Muscle of back (tissue), 13 donors: ENCODE measurements around the gene USO1. TPM values are rescaled to one million over a fixed set of nuclear protein-coding genes. Genes with fewer than 3 reads are reported as not detected.
"Not testable (repeated sequence)": the region's sequence is repeated elsewhere in the genome, so short reads cannot be mapped to it uniquely, and the experiment has no call there.

Source experiments
- DNase-seq, 3 donors: peaks; one replicate each; pipeline versions ENCODE4 v3.0.0 to v3.0.0-alpha.2; 2013
- long read RNA-seq, 9 donors: transcript quantifications; one replicate each; lab custom pipeline, GENCODE V29; 2026
- polyA plus RNA-seq, 10 donors: library from polyadenylated mRNA; unstranded; fragments of 120-200 nt; gene quantifications; one replicate each; pipeline ENCODE4 v1.2.1, GENCODE V29; 2013; ENCODE audit not compliant: insufficient read length in 10 of 10

USO1 gene
- polyA plus RNA-seq: 100 to 1,000 TPM; 135 to 290 (median 200) TPM
- long read RNA-seq, donor 1, full-length matches to known transcripts: 1 of 24 reads
- long read RNA-seq, donor 1, partial matches to known transcripts: 23 of 24 reads
- long read RNA-seq, donor 1, other reads (novel, unspliced or antisense): 0 of 24 reads
- long read RNA-seq, donor 2, full-length matches to known transcripts: 1 of 17 reads
- long read RNA-seq, donor 2, partial matches to known transcripts: 16 of 17 reads
- long read RNA-seq, donor 2, other reads (novel, unspliced or antisense): 0 of 17 reads
- long read RNA-seq, donor 3: 0 reads
- long read RNA-seq, donor 4, full-length matches to known transcripts: 3 of 23 reads
- long read RNA-seq, donor 4, partial matches to known transcripts: 20 of 23 reads
- long read RNA-seq, donor 4, other reads (novel, unspliced or antisense): 0 of 23 reads
- long read RNA-seq, donor 5, full-length matches to known transcripts: 2 of 8 reads
- long read RNA-seq, donor 5, partial matches to known transcripts: 6 of 8 reads
- long read RNA-seq, donor 5, other reads (novel, unspliced or antisense): 0 of 8 reads
- long read RNA-seq, donor 6, full-length matches to known transcripts: 2 of 19 reads
- long read RNA-seq, donor 6, partial matches to known transcripts: 11 of 19 reads
- long read RNA-seq, donor 6, other reads (novel, unspliced or antisense): 6 of 19 reads
- long read RNA-seq, donor 7: 0 reads
- long read RNA-seq, donor 8, full-length matches to known transcripts: 4 of 9 reads
- long read RNA-seq, donor 8, partial matches to known transcripts: 5 of 9 reads
- long read RNA-seq, donor 8, other reads (novel, unspliced or antisense): 0 of 9 reads
- long read RNA-seq, donor 9: 0 reads

- DNase-seq: peak; percentile 99 to 100 (median 100)
These were observed at the start of gene USO1 for GRCh38 chr4:75724066-75724866. USO1 (plus strand) TSS chr4:75724577; CDS start chr4:75724820, 243 bp downstream.

GRCh38 chr4:75675004-75675531 lies 49.3 kb upstream of the USO1 start:
- no peak for DNase-seq

GRCh38 chr4:75678473-75678872 lies 45.9 kb upstream of the USO1 start:
- DNase-seq: no peak

- no peak for DNase-seq
These were observed 45.4 kb upstream of the USO1 start for GRCh38 chr4:75678965-75679364.

- no peak for DNase-seq
These were observed 44.4 kb upstream of the USO1 start for GRCh38 chr4:75679876-75680575.

GRCh38 chr4:75683482-75684155 lies 40.8 kb upstream of the USO1 start:
- no peak for DNase-seq

GRCh38 chr4:75685546-75686189 lies 38.7 kb upstream of the USO1 start:
- no peak for DNase-seq

- DNase-seq: no peak
These were observed 38.0 kb upstream of the USO1 start for GRCh38 chr4:75686346-75686745.

- DNase-seq: not testable (repeated sequence)
These were observed 37.3 kb upstream of the USO1 start for GRCh38 chr4:75687125-75687524.

GRCh38 chr4:75692066-75692465 lies 32.3 kb upstream of the USO1 start:
- not testable (repeated sequence) for DNase-seq

GRCh38 chr4:75696071-75696470 lies 28.3 kb upstream of the USO1 start:
- DNase-seq: no peak

- peak in 2 of 3 donors; percentile 40 to 43 for DNase-seq
These were observed 27.8 kb upstream of the USO1 start for GRCh38 chr4:75696581-75696980.

- DNase-seq: peak in 1 of 3 donors; percentile 20
These were observed 26.0 kb upstream of the USO1 start for GRCh38 chr4:75698162-75698962.

GRCh38 chr4:75698963-75699228 lies 25.5 kb upstream of the USO1 start:
- DNase-seq: no peak

- DNase-seq: no peak
These were observed 25.1 kb upstream of the USO1 start for GRCh38 chr4:75699299-75699698.

- no peak for DNase-seq
These were observed 21.4 kb upstream of the USO1 start for GRCh38 chr4:75702919-75703411.

- DNase-seq: no peak
These were observed 19.0 kb upstream of the USO1 start for GRCh38 chr4:75705198-75705977.

- no peak for DNase-seq
These were observed 16.1 kb upstream of the USO1 start for GRCh38 chr4:75708218-75708691.
